TTC549 (cell line): ENCODE data around the gene ANKRD34B.
"Not testable (repeated sequence)": the region's sequence is repeated elsewhere in the genome, so short reads cannot be mapped to it uniquely, and the experiment has no call there.

ENCODE experiments used
- FAIRE-seq: peaks from 2 replicates; lab custom pipeline; 2012; peaks lifted over from hg19 to GRCh38; lab: Jason Lieb, UNC

The ANKRD34B gene

GRCh38 chr5:80569961-80570786 lies at the start of gene ANKRD34B:
TSS of gene ANKRD34B (minus strand) at chr5:80570280. CDS start at chr5:80560019, 10,261 bp downstream.
- no peak for FAIRE-seq

- no peak for FAIRE-seq
Measured at GRCh38 chr5:80619086-80619485, 49.0 kb upstream of the ANKRD34B start.

- no peak for FAIRE-seq
Measured at GRCh38 chr5:80618438-80618837, 48.4 kb upstream of the ANKRD34B start.

GRCh38 chr5:80615266-80615914 lies 45.3 kb upstream of the ANKRD34B start:
- FAIRE-seq: no peak

- no peak for FAIRE-seq
Measured at GRCh38 chr5:80609692-80610091, 39.6 kb upstream of the ANKRD34B start.

- no peak for FAIRE-seq
Measured at GRCh38 chr5:80608731-80609130, 38.7 kb upstream of the ANKRD34B start.

GRCh38 chr5:80607832-80608231 lies 37.8 kb upstream of the ANKRD34B start:
- FAIRE-seq: no peak

GRCh38 chr5:80607343-80607742 lies 37.3 kb upstream of the ANKRD34B start:
- FAIRE-seq: no peak

- FAIRE-seq: no peak
Measured at GRCh38 chr5:80600943-80601693, 31.0 kb upstream of the ANKRD34B start.

GRCh38 chr5:80597500-80597899 lies 27.4 kb upstream of the ANKRD34B start:
- no peak for FAIRE-seq

- FAIRE-seq: no peak
Measured at GRCh38 chr5:80594810-80595209, 24.7 kb upstream of the ANKRD34B start.

- FAIRE-seq: no peak
Measured at GRCh38 chr5:80592761-80593160, 22.7 kb upstream of the ANKRD34B start.

GRCh38 chr5:80592105-80592504 lies 22.0 kb upstream of the ANKRD34B start:
- no peak for FAIRE-seq

- no peak for FAIRE-seq
Measured at GRCh38 chr5:80591352-80591751, 21.3 kb upstream of the ANKRD34B start.

- FAIRE-seq: no peak
Measured at GRCh38 chr5:80590766-80591165, 20.7 kb upstream of the ANKRD34B start.

GRCh38 chr5:80588858-80589540 lies 18.9 kb upstream of the ANKRD34B start:
- FAIRE-seq: no peak

- no peak for FAIRE-seq
Measured at GRCh38 chr5:80584770-80585169, 14.7 kb upstream of the ANKRD34B start.

GRCh38 chr5:80580291-80580690 lies 10.2 kb upstream of the ANKRD34B start:
- not testable (repeated sequence) for FAIRE-seq

GRCh38 chr5:80579050-80579449 lies 9.0 kb upstream of the ANKRD34B start:
- FAIRE-seq: no peak

- FAIRE-seq: no peak
Measured at GRCh38 chr5:80577707-80578106, 7.6 kb upstream of the ANKRD34B start.

- FAIRE-seq: no peak
Measured at GRCh38 chr5:80576383-80576782, 6.3 kb upstream of the ANKRD34B start.

GRCh38 chr5:80573062-80573461 lies 3.0 kb upstream of the ANKRD34B start:
- no peak for FAIRE-seq
